MCF 10A (cell line): Measurements from ENCODE around the gene KLF15. TPM values are rescaled to one million over a fixed set of nuclear protein-coding genes. Genes with fewer than 3 reads are reported as not detected.

Experiments
- BruUV-seq: library from RNA; stranded (reverse); fragments of 400-500 nt; replicated peaks from 2 replicates; lab custom pipeline; 2021; lab: Mats Ljungman, UMichigan
- CTCF ChIA-PET: fragments of 300-600 bp; sonication (Branson Sonifier 250); formaldehyde crosslinking; extraction: SDS; loops from one replicate; lab custom pipeline; 2021; ENCODE audit warnings: antibody characterized with exemption, inconsistent platforms; lab: Yijun Ruan, JAX
- POLR2A ChIA-PET: fragments of 300-600, 350-650 bp; sonication (Branson Sonifier 250); formaldehyde crosslinking; extraction: SDS; loops from one replicate; lab custom pipeline; 2020; ENCODE audit warnings: antibody characterized with exemption, inconsistent platforms; lab: Yijun Ruan, JAX
- DNase-seq: peaks from one replicate; pipeline ENCODE4 v3.0.0-alpha.2; 2018; ENCODE audit not compliant: unreplicated experiment
- H3K27ac Mint-ChIP-seq: one replicate; pipeline ENCODE4 v1.8.0; 2022; ENCODE audit warnings: mild to moderate bottlenecking, low read depth, mixed read lengths; ENCODE audit not compliant: unreplicated experiment
- H3K27me3 Mint-ChIP-seq: one replicate; pipeline ENCODE4 v1.8.0; 2022; ENCODE audit warnings: mixed read lengths; ENCODE audit not compliant: insufficient read depth, unreplicated experiment
- H3K36me3 Mint-ChIP-seq: one replicate; pipeline ENCODE4 v1.8.0; 2022; ENCODE audit warnings: mild to moderate bottlenecking, moderate library complexity, mixed read lengths; ENCODE audit not compliant: insufficient read depth, unreplicated experiment
- H3K4me1 Mint-ChIP-seq: one replicate; pipeline ENCODE4 v1.8.0; 2022; ENCODE audit warnings: mixed read lengths; ENCODE audit not compliant: insufficient read depth, unreplicated experiment
- H3K4me3 Mint-ChIP-seq: one replicate; pipeline ENCODE4 v1.8.0; 2022; ENCODE audit warnings: mild to moderate bottlenecking, moderate library complexity, mixed read lengths; ENCODE audit not compliant: unreplicated experiment
- H3K9me3 Mint-ChIP-seq: one replicate; pipeline ENCODE4 v1.8.0; 2022; ENCODE audit warnings: mixed read lengths; ENCODE audit not compliant: unreplicated experiment
- intact Hi-C: fragments of 100-400 bp; cut with micrococcal nuclease; formaldehyde crosslinking; loops from 2 replicates; pipeline ENCODE4 v1.14.1; 2022
- total RNA-seq: library from RNA; stranded (reverse); gene quantifications from 2 replicates; pipeline ENCODE4 v1.2.3, GENCODE V29; 2022
- TF ChIP-seq, protein P1 (sequence below): fragments of 200-600 bp; IDR thresholded peaks from one replicate; pipeline ENCODE4 v1.8.0; 2022; ENCODE audit warnings: antibody characterized with exemption, mild to moderate bottlenecking; ENCODE audit not compliant: unreplicated experiment

KLF15 gene
- total RNA-seq, 1 experiment from 2014 or later: 8.3 TPM

DNA sequence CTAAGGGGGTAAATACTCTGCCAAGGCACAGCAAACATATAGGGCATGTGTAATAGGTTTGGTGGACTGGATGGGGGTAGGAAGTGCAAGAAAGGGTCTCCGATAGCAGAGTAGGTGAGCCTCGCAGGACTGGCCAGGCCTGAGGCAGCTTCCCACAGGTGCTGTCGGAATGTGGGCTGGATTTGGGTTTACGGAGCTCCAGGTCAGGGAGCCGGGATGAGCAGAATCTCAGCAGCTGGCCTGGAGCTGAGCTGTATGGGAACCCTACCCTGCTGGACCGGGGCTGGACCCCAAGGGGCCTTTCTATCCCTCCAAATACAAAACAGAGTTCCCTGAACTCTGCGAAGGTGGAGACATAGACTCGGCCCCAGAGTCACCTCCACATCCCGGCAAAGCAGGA is 15.0 kb downstream of the KLF15 start:
- Mint-ChIP-seq H3K9me3 (no peaks in the 10 kb centered on the region), H3K27ac (no peak overlapping the region), H3K4me3 (no peak overlapping the region), H3K36me3 (peaks cover 5% of the 10 kb centered on the region), H3K27me3 (peaks cover 20% of the 10 kb centered on the region), H3K4me1 (peaks cover 6% of the 10 kb centered on the region)
- DNase-seq: no peak
- CTCF ChIA-PET: no interaction called here
- no TSS peak for BruUV-seq
- POLR2A ChIA-PET: no interaction called here
- TF ChIP-seq, protein P1, sequence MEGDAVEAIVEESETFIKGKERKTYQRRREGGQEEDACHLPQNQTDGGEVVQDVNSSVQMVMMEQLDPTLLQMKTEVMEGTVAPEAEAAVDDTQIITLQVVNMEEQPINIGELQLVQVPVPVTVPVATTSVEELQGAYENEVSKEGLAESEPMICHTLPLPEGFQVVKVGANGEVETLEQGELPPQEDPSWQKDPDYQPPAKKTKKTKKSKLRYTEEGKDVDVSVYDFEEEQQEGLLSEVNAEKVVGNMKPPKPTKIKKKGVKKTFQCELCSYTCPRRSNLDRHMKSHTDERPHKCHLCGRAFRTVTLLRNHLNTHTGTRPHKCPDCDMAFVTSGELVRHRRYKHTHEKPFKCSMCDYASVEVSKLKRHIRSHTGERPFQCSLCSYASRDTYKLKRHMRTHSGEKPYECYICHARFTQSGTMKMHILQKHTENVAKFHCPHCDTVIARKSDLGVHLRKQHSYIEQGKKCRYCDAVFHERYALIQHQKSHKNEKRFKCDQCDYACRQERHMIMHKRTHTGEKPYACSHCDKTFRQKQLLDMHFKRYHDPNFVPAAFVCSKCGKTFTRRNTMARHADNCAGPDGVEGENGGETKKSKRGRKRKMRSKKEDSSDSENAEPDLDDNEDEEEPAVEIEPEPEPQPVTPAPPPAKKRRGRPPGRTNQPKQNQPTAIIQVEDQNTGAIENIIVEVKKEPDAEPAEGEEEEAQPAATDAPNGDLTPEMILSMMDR: no peak
- intact Hi-C loops: no loop called here

- no peak overlapping the region for H3K27ac Mint-ChIP-seq
- intact Hi-C loops: no loop called here
- peaks cover 5% of the 10 kb centered on the region for H3K36me3 Mint-ChIP-seq
- no peak overlapping the region for H3K4me3 Mint-ChIP-seq
- POLR2A ChIA-PET: no interaction called here
- H3K27me3 Mint-ChIP-seq: peaks cover 20% of the 10 kb centered on the region
- no peaks in the 10 kb centered on the region for H3K9me3 Mint-ChIP-seq
- TF ChIP-seq, protein P1: no peak
- CTCF ChIA-PET: no interaction called here
- BruUV-seq: no TSS peak
- no peak for DNase-seq
- peaks cover 6% of the 10 kb centered on the region for H3K4me1 Mint-ChIP-seq
Measured at GRCh38 chr3:126341755-126342150, 15.5 kb downstream of the KLF15 start.

DNA sequence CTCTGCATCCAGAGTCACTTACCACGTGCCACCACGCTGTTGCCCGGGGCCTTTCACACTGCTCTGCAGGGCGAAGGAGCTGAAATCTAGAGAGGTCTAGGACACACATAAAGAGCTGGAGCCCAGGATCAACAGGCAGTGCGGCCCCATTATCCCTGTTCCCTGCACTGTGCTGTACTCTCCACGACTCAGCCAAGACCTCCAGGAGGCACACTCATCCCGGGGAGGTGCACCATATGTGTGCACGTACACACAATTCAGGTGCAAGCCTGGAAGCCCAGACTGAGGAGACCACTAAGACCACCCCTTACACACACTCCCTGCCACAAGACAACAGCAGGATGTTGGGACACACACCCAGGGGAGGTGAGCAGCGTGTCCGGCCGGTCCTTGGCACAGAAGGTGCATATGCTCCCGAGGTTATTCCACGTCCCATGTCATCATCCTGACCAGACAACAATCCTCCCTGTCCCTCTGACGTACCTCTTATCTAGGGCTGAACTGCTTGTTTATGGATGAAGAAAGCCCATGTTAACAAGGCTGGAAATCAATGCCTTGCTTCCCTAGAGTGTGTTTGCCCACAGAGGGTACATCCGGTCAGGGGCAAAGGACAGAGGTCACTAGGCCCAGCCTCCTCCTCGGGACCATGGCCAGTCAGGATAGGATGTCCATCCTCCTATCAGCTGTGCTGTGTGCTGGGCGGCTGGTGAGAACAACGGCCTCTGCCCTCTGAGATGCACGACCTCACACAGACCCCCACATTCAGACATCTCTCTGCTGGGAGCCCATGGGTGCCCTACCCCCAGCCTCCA is 16.1 kb downstream of the KLF15 start:
- Mint-ChIP-seq H3K9me3 (no peaks in the 10 kb centered on the region), H3K4me3 (no peak overlapping the region), H3K4me1 (peaks cover 6% of the 10 kb centered on the region), H3K36me3 (peaks cover 5% of the 10 kb centered on the region), H3K27me3 (peaks cover 20% of the 10 kb centered on the region), H3K27ac (no peak overlapping the region)
- no TSS peak for BruUV-seq
- POLR2A ChIA-PET: no interaction called here
- TF ChIP-seq, protein P1: no peak
- intact Hi-C loops: no loop called here
- no peak for DNase-seq
- CTCF ChIA-PET: interaction anchor here (0.8 kb wide), 1 partner anchor 207 kb away, joined by 3 read pairs; no protein-coding TSS in a partner anchor

DNA sequence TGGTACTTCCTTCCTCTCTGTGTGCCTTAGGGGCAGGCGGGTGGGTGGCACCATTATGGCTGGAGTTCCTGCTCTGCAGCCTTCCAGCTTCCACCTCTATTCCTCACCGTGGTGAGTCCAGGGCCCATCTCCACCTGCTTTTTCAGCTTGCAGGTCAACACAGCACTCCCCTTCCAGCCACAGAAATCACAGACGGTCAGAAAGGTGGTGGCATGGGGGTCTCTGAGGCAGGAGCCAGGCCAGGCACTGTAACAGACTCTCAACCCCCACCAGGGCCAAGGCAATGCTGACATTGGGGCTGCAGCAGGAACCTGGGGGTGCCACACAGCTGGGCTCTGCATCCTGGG is 16.6 kb downstream of the KLF15 start:
- H3K27me3 Mint-ChIP-seq: peaks cover 20% of the 10 kb centered on the region
- DNase-seq: no peak
- no peak overlapping the region for H3K4me3 Mint-ChIP-seq
- ChIA-PET CTCF (interaction anchor here (0.6 to 0.8 kb wide), 2 partner anchors 206 to 207 kb away, joined by 3 read pairs; no protein-coding TSS in a partner anchor), POLR2A (no interaction called here)
- no TSS peak for BruUV-seq
- TF ChIP-seq, protein P1: no peak
- intact Hi-C loops: no loop called here
- no peaks in the 10 kb centered on the region for H3K9me3 Mint-ChIP-seq
- peaks cover 5% of the 10 kb centered on the region for H3K36me3 Mint-ChIP-seq
- peaks cover 6% of the 10 kb centered on the region for H3K4me1 Mint-ChIP-seq
- H3K27ac Mint-ChIP-seq: no peak overlapping the region
